Activated CD4-positive, CD25-positive, alpha-beta regulatory T cell treated with anti-CD3 and anti-CD28 coated beads, Interleukin-2, amount 50 U/mL, for 24 hours (primary cell): ENCODE measurements around the gene FRMD5.
"Not testable (repeated sequence)": the region's sequence is repeated elsewhere in the genome, so short reads cannot be mapped to it uniquely, and the experiment has no call there.

ENCODE experiments used
- ATAC-seq, 2 donors: fragments of 150-1000 bp; cut with Tn5 transposase; one replicate each; pipeline ENCODE4 v1.10.0; 2021; ENCODE audit warnings: mild to moderate bottlenecking in 1 of 2, moderate library complexity in 1 of 2

The FRMD5 gene

GRCh38 chr15:44029003-44029402, 166.1 kb downstream of the FRMD5 start:
- ATAC-seq: no peak

- no peak for ATAC-seq
These were observed 166.7 kb downstream of the FRMD5 start for GRCh38 chr15:44028349-44028748.

- ATAC-seq: no peak
These were observed 170.9 kb downstream of the FRMD5 start for GRCh38 chr15:44024155-44024554.

GRCh38 chr15:44023176-44023575, 171.9 kb downstream of the FRMD5 start:
- ATAC-seq: no peak

- no peak for ATAC-seq
These were observed 176.9 kb downstream of the FRMD5 start for GRCh38 chr15:44018151-44018550.

GRCh38 chr15:44015545-44016305, 179.3 kb downstream of the FRMD5 start:
- no peak for ATAC-seq

GRCh38 chr15:44011238-44011854, 183.7 kb downstream of the FRMD5 start:
- ATAC-seq: no peak

GRCh38 chr15:44010089-44010488, 185.0 kb downstream of the FRMD5 start:
- no peak for ATAC-seq

- ATAC-seq: no peak
These were observed 186.0 kb downstream of the FRMD5 start for GRCh38 chr15:44009038-44009437.

GRCh38 chr15:44000248-44000647, 194.8 kb downstream of the FRMD5 start:
- not testable (repeated sequence) for ATAC-seq

GRCh38 chr15:43998607-43999006, 196.5 kb downstream of the FRMD5 start:
- ATAC-seq: no peak

- ATAC-seq: no peak
These were observed 203.9 kb downstream of the FRMD5 start for GRCh38 chr15:43991206-43991605.

- ATAC-seq: no peak
These were observed 205.1 kb downstream of the FRMD5 start for GRCh38 chr15:43989938-43990337.

GRCh38 chr15:43988900-43989299, 206.2 kb downstream of the FRMD5 start:
- no peak for ATAC-seq

GRCh38 chr15:43987924-43988323, 207.1 kb downstream of the FRMD5 start:
- no peak for ATAC-seq

- ATAC-seq: no peak
These were observed 208.9 kb downstream of the FRMD5 start for GRCh38 chr15:43985976-43986680.

GRCh38 chr15:43981576-43981975, 213.5 kb downstream of the FRMD5 start:
- no peak for ATAC-seq

- peak; percentile 48 to 73 for ATAC-seq
These were observed 217.8 kb downstream of the FRMD5 start for GRCh38 chr15:43977072-43977884.

GRCh38 chr15:43975770-43976169, 219.3 kb downstream of the FRMD5 start:
- ATAC-seq: no peak

- ATAC-seq: no peak
These were observed 219.7 kb downstream of the FRMD5 start for GRCh38 chr15:43975326-43975725.

GRCh38 chr15:43974852-43975251, 220.2 kb downstream of the FRMD5 start:
- no peak for ATAC-seq

- ATAC-seq: no peak
These were observed 225.2 kb downstream of the FRMD5 start for GRCh38 chr15:43969802-43970375.

- no peak for ATAC-seq
These were observed 226.5 kb downstream of the FRMD5 start for GRCh38 chr15:43968551-43968950.
